DND-41 (cell line): ENCODE results near the gene SCAND1.

Source experiments
- ATAC-seq: fragments of 200-7000 bp; cut with Tn5 transposase; 3 replicates; pipeline ENCODE4 v1.9.1; 2021; ENCODE audit warnings: low read depth; ENCODE audit not compliant: insufficient read depth
- DNase-seq: peaks from one replicate; pipeline ENCODE4 v3.0.0-alpha.2; 2020
- H2AFZ ChIP-seq: 2 replicates; pipeline ENCODE4 v1.6.0; 2012; ENCODE audit warnings: low read depth, low read length
- H3K27ac ChIP-seq: 2 replicates; pipeline ENCODE4 v1.5.1; 2012; ENCODE audit warnings: low read length, inconsistent platforms
- H3K27me3 ChIP-seq: fragments of 200-600 bp; sonication (generic); 2 replicates; pipeline ENCODE4 v1.6.0; 2012; ENCODE audit warnings: low read length, mild to moderate bottlenecking, inconsistent platforms; ENCODE audit not compliant: insufficient read depth, poor library complexity
- H3K36me3 ChIP-seq: 2 replicates; pipeline ENCODE4 v1.5.1; 2012; ENCODE audit warnings: low read length, inconsistent platforms; ENCODE audit not compliant: insufficient read depth
- H3K4me1 ChIP-seq: 2 replicates; pipeline ENCODE4 v1.5.1; 2012; ENCODE audit warnings: mild to moderate bottlenecking, low read length; ENCODE audit not compliant: insufficient read depth
- H3K4me2 ChIP-seq: 2 replicates; pipeline ENCODE4 v1.6.0; 2012; ENCODE audit warnings: mild to moderate bottlenecking, moderate library complexity, low read length, inconsistent platforms; ENCODE audit not compliant: insufficient read depth
- H3K4me3 ChIP-seq, 2 experiments: fragments of 200-600 bp in 1 of 2; shearing (Covaris generic) in 1 of 2; 2 replicates each; pipeline ENCODE4 v1.5.1; 2012 to 2016; ENCODE audit warnings: inconsistent platforms in 2 of 2, low read length in 2 of 2, mild to moderate bottlenecking in 2 of 2, low read depth in 1 of 2, moderate library complexity in 1 of 2
- H3K79me2 ChIP-seq: 2 replicates; pipeline ENCODE4 v1.6.0; 2012; ENCODE audit warnings: low read length, inconsistent platforms; ENCODE audit not compliant: insufficient read depth
- H3K9ac ChIP-seq: 2 replicates; pipeline ENCODE4 v1.6.0; 2012; ENCODE audit warnings: low read depth, mild to moderate bottlenecking, inconsistent platforms, low read length, moderate library complexity
- H3K9me3 ChIP-seq: 2 replicates; pipeline ENCODE4 v1.5.1; 2012; ENCODE audit warnings: low read length, moderate library complexity, mild to moderate bottlenecking, inconsistent platforms; ENCODE audit not compliant: insufficient read depth, severe bottlenecking
- H4K20me1 ChIP-seq: 2 replicates; pipeline ENCODE4 v1.6.0; 2012; ENCODE audit warnings: low read length; ENCODE audit not compliant: insufficient read depth
- EZH2 ChIP-seq: IDR thresholded peaks from 3 replicates; pipeline ENCODE4 v1.6.1; 2012; ENCODE audit warnings: borderline replicate concordance, low read depth, mild to moderate bottlenecking, moderate library complexity, low read length, inconsistent platforms; ENCODE audit not compliant: severe bottlenecking
- TF ChIP-seq, protein P1 (sequence below): IDR thresholded peaks from 2 replicates; pipeline ENCODE4 v1.5.1; 2012; ENCODE audit warnings: borderline replicate concordance, low read length, moderate library complexity, mild to moderate bottlenecking; ENCODE audit not compliant: poor library complexity, severe bottlenecking; ENCODE audit errors: extremely low read depth

Gene SCAND1

GRCh38 chr20:35920523-35920922 is 33.8 kb downstream of the SCAND1 start:
- H3K27me3 ChIP-seq: no peaks in the 10 kb centered on the region
- H3K4me2 ChIP-seq: no peak overlapping the region
- no peak for ATAC-seq
- H4K20me1 ChIP-seq: no peaks in the 10 kb centered on the region
- no peaks in the 10 kb centered on the region for H3K4me1 ChIP-seq
- no peak overlapping the region for H3K4me3 ChIP-seq
- no peak overlapping the region for H3K27ac ChIP-seq
- H2AFZ ChIP-seq: no peak overlapping the region
- no peaks in the 10 kb centered on the region for H3K9me3 ChIP-seq
- H3K36me3 ChIP-seq: peaks cover 68% of the 10 kb centered on the region
- H3K9ac ChIP-seq: no peak overlapping the region
- H3K79me2 ChIP-seq: no peaks in the 10 kb centered on the region
- no peak for DNase-seq
- TF ChIP-seq, protein P1, sequence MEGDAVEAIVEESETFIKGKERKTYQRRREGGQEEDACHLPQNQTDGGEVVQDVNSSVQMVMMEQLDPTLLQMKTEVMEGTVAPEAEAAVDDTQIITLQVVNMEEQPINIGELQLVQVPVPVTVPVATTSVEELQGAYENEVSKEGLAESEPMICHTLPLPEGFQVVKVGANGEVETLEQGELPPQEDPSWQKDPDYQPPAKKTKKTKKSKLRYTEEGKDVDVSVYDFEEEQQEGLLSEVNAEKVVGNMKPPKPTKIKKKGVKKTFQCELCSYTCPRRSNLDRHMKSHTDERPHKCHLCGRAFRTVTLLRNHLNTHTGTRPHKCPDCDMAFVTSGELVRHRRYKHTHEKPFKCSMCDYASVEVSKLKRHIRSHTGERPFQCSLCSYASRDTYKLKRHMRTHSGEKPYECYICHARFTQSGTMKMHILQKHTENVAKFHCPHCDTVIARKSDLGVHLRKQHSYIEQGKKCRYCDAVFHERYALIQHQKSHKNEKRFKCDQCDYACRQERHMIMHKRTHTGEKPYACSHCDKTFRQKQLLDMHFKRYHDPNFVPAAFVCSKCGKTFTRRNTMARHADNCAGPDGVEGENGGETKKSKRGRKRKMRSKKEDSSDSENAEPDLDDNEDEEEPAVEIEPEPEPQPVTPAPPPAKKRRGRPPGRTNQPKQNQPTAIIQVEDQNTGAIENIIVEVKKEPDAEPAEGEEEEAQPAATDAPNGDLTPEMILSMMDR: no peak
- TF ChIP-seq EZH2: no peak

- ATAC-seq: no peak
Observed at GRCh38 chr20:35918021-35918420, 36.3 kb downstream of the SCAND1 start.

GRCh38 chr20:35917077-35917476 is 37.2 kb downstream of the SCAND1 start:
- Histone ChIP-seq H3K9ac (no peak overlapping the region), H3K4me2 (no peak overlapping the region), H3K9me3 (no peaks in the 10 kb centered on the region), H3K27me3 (no peaks in the 10 kb centered on the region), H3K36me3 (peaks cover 90% of the 10 kb centered on the region), H3K79me2 (no peaks in the 10 kb centered on the region), H2AFZ (no peak overlapping the region), H3K4me1 (no peaks in the 10 kb centered on the region), H4K20me1 (no peaks in the 10 kb centered on the region), H3K27ac (no peak overlapping the region), H3K4me3 (no peak overlapping the region)
- no peak for TF ChIP-seq EZH2
- TF ChIP-seq, protein P1: no peak
- DNase-seq: no peak
- no peak for ATAC-seq

More at GRCh38 chr20:35918021-35918420, 36.3 kb downstream of the SCAND1 start:
- no peak overlapping the region for H2AFZ ChIP-seq
- H3K4me1 ChIP-seq: no peaks in the 10 kb centered on the region
- no peaks in the 10 kb centered on the region for H3K27me3 ChIP-seq
- H3K4me3 ChIP-seq: no peak overlapping the region
- H3K27ac ChIP-seq: no peak overlapping the region
- H4K20me1 ChIP-seq: no peaks in the 10 kb centered on the region
- DNase-seq: no peak
- no peak overlapping the region for H3K4me2 ChIP-seq
- no peak for TF ChIP-seq EZH2
- TF ChIP-seq, protein P1: no peak
- peaks cover 83% of the 10 kb centered on the region for H3K36me3 ChIP-seq
- no peak overlapping the region for H3K9ac ChIP-seq
- H3K79me2 ChIP-seq: no peaks in the 10 kb centered on the region
- no peaks in the 10 kb centered on the region for H3K9me3 ChIP-seq

DNA sequence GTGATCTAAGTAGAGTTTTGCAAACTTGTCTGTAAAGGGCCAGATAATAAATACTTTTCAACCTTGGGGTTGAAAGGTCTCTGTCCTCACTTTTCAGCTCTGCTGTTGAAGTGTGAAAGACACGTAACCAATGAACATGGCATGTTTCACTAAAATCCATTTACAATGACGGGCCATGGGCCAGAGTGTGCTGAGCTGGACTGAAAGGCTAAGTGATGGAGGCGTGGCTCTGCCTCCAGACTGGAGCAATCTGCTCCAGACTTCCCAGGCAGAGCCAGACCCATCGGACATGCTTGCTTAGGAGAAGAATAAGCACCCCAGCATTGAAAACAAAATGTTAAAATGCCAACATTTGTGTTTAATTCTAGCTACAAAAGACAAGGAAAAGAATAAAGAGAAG is 41.4 kb downstream of the SCAND1 start:
- ATAC-seq: no peak
- no peak for DNase-seq
- Histone ChIP-seq H3K27ac (no peak overlapping the region), H4K20me1 (0 out of 2 replicates have a peak, but pooled peaks cover 4% of the 10 kb centered on the region), H3K9me3 (no peaks in the 10 kb centered on the region), H3K4me1 (no peaks in the 10 kb centered on the region), H3K36me3 (peaks cover 73% of the 10 kb centered on the region), H3K9ac (no peak overlapping the region), H2AFZ (no peak overlapping the region), H3K79me2 (no peaks in the 10 kb centered on the region), H3K4me2 (no peak overlapping the region), H3K27me3 (no peaks in the 10 kb centered on the region), H3K4me3 (no peak overlapping the region)
- TF ChIP-seq, protein P1: no peak
- no peak for TF ChIP-seq EZH2
